ENCODE results near the gene TFB2M.
A peak's percentile ranks its signal among the peaks of the same experiment; 100 is the strongest.

Gene TFB2M

DNA sequence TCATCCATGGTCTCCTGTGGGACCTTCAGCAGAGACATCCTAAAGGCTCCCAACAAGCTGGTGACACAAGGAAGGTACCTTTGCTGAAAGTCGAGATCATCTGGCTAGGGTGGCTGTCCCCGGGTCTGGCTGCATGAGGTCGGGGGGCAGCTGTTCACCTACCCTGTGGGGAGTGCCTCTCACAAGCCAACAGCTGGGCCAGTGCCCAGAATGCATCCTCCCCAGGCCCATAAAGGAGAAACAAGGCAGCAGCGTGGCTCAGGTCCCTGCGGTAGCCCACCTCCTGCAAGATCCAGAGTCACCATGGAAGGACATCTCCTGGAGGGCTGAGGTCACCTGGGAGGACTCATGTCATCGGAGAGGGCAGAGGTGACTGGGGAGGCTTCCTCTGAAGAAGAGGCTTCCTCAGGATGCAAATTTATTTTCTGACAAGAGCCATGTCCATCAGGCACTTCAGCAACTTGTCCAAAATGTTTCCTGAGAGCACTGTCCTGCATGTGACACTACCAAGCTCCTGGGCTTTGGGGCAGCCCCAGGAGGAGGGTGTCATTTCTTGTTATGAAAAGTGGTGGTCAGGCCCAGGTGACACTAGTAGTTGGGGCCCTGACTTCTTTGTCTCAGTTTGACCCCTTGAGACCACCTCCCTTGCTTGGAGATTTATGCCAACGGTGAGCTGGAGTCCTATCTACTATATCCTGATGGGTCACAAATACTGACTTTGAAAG lies 52.3 kb downstream of the TFB2M start:
- FAIRE-seq, result peak; percentile 9
- no peak for DNase-seq (ENCODE audit: low spot score)

DNA sequence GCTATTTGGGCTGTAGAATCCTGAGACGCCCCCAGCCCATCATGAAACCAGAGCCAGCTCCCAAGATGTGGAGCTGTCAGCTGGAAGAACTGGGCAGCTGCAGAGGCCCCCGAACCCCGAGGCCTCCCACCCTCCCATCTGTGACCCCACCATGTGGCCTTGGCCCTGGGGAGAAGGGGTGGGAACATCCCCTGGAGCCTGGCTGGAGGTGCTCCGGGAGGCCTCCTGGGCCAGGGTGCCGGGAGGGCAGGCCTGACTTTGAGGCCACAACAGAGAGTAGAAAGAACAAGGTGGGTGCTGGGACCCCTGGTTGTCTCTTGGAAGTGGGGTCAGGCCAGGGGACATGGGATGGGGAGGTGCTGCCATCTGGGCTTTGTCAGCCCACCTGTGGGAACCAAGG lies 53.0 kb downstream of the TFB2M start:
- DNase-seq (ENCODE audit: low spot score) (no peak), FAIRE-seq (no peak)

DNA sequence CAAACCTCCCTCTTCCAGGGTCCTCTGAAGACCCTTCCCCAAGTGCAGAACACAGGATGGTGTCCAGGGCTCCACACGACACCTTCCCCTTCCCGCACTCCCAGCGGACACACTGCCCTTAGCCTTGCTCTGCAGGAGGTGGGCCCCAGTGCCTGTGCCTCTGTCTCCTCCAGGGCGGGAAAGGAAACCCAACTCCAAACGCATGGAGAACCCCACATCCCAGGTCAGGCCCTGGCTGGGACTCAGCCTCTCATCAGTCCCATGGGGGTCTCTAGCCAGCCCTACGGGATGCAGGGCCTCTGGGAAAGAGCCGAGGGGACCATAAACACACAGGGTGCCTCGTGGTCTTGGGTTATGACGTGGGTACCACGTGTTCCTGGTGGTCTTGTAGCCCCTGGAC lies 53.4 kb downstream of the TFB2M start:
- FAIRE-seq (no peak), DNase-seq (ENCODE audit: low spot score) (no peak)

DNA sequence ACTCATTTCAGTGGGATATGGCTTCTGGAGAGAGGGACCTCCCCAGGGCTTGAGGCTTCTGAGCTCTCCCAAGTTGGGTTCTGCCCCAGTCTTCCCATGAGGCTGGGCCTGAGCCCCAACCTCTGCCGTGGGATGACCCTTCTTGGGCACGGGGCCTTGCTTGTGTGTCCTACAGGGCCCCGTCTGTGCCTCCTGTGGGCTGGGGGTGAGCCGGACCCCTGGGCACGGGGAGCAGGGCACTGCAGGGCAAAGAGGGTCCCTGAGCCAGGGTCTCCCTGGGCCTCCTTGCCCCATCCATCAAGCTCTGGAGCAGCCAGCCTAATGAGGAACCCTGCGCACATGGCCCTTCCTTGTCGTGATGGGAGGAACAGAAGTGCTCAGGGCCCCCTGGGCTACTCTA lies 53.8 kb downstream of the TFB2M start:
- DNase-seq (ENCODE audit: low spot score) (no peak), FAIRE-seq (no peak)

DNA sequence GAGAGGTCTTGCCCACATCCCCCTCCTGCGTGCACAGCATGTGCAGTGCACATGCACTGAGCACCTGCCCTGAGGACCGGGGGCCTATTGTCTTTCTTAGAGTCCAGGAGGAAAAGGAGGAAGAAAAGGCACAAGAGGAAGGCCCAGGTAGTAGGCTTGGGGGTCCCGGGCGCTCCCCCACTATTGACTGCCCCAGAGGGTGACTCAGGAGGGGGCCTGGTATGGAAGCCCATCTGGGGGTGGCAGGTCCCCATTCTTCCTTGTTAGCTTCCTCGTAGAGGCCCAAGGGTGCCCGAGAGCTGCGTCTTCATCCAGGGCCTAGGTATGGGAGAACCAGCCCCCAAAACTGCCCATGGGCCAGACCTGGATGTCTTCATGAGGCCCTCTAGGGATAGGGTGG lies 54.9 kb downstream of the TFB2M start:
- FAIRE-seq, result no peak
- no peak for DNase-seq (ENCODE audit: low spot score)

DNA sequence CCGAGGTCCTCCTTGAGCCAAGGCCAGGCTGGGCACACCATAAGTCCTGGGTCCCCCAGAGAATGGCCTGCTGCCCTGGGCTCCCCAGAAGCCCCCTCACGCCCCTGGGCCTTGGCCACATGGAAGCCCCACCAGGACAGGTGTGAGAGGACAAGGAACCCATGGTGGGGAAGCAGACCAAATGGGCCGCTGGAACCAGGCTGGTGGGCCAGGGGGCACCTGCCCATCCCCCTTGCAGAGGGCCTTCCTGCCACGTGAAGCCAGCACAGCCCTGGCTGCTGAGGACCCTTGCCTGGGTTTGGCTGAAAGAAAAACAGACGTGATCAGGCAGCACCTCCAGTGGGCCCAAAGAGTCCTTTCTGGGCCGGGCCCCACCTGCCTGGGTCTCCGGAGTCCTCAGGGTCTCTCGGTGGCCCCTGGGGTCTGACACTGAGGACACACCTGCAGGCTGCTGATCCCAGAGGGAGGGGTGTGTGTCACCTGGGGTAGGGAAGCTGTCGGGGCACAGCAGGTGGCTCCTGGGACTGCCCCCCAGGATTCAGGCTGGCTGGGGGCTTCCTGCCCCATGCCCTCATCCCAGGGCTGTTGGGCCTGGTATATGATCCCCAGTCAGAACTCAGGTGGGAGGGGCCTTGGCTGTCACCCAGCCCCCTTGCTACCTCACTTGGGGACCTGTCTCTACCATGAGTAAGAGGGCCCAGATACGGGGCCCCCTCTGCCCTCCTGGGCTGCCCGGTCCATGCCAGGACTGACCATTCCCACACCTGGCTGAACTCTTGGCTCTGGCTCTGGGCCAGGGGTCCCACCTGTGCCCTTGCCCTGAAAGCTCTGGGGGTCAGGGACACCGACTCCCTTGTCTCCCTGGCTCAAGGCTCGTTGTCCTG lies 55.7 kb downstream of the TFB2M start:
- no peak for DNase-seq (ENCODE audit: low spot score)
- FAIRE-seq, result no peak

DNA sequence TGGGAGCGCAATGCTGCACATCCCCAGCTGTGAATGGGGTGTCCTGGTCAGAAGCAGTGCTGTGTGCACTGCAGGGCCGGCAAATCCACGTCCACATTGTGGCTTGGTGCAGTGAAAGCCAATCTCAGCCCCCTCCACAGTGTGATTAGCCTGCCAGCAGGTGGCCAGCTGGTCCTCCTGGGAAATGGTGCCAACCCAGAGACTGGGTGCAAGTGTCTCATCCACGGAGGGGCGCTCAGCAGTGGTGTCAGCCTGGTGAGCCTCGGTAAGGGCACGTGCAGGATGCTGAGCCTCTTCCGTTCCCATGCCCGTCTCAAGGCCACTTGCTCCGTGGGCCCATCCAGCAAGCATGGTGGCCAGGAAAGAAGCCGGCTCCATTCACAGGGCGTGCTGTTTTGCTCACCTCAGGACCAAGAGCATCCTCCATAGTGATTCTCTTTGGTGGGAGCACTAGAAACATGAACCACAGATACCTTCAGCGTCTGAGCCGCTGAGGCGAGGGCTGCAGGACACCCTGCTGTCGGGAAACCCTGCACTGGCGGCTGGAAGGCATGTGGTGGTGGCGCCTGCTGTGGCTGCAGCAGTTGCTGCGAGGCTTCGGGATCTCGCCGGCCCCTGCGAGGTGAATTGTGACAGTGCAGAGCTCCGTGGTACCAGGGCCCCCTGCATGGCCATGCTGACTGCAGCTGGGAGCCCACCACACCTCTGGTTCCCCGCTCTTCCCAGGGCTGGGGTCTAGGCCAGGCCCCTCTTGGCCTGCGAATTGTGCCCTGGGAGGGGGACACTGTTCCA lies 57.0 kb downstream of the TFB2M start:
- FAIRE-seq (no peak), DNase-seq (ENCODE audit: low spot score) (no peak)

DNA sequence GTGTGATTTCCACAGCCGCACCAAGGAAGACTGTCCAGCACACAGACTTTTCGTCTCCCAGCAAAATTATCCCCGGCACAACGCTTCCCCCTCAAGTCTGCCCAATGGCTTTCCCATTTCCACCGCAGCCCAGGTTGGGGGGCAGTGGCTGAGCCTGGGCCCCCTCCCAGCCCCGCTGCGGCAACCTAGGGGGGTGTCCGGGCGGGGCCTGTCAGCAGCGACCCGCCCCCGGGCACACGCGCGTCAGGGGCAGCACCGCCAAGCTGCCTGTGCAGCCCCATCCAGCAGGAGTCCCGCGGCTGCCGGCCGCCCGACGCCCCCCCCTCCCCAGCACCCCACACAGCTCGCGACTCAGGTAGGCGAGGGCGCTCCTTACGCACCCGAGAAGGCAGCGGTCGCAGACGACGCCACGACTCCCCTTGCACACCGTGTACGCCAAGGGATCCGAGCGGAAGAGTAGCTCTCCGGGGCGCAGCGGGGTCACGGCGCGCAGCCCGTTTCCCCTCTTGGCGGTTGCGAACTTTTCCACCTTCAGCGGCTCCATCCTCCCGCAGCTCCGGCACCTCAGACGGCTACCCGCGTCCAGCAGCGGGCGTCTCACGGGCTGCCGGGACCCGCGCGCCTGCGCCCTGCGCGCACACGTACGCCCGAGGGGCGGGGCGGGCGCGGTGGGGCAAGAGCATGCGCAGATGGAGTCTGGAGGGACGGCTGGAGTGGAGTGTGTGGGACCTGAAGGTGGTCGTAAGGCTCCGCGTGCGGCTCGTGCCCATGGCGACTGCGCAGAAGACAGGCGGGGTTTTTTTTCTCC lies 59.2 kb downstream of the TFB2M start, which contains the start of gene SMYD3:
TSS of gene SMYD3 (minus strand) at position 606 of the 808 bp plus-strand sequence.
- FAIRE-seq (no peak), DNase-seq (ENCODE audit: low spot score) (peak; percentile 92)

DNA sequence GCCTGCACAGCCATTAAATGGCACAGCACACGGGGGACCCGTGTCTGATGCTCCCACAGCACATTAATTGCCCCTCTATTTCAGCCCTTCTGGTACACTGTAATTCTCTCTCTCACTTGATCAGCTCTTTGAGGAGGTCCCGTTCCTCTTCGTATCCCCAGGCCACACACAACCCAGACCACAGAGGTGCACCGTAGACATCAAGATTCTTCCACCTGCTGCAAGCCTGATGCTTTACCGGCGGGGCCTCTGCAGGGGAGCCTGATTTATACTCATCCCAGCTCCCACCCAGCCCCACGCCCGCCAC lies 59.7 kb downstream of the TFB2M start:
- FAIRE-seq (no peak), DNase-seq (ENCODE audit: low spot score) (no peak)

DNA sequence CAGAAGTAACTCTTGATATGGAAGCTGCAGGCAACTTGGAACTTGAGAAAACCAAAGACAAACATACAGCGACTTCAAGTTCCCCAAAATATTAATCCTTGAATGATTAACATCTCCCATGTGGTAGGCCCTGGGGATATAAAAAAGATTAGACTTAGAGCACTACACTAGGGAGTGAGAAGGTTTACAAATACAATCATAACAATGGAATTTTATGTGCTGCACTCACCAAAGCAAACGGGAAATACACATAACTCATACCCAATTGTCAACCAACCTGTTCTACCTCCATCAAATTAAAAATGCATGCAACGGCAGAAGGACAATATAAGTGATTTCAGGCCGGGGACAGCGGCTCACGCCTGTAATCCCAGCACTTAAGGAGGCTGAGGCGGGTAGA lies 62.7 kb downstream of the TFB2M start:
- DNase-seq (ENCODE audit: low spot score) (no peak), FAIRE-seq (no peak)

DNA sequence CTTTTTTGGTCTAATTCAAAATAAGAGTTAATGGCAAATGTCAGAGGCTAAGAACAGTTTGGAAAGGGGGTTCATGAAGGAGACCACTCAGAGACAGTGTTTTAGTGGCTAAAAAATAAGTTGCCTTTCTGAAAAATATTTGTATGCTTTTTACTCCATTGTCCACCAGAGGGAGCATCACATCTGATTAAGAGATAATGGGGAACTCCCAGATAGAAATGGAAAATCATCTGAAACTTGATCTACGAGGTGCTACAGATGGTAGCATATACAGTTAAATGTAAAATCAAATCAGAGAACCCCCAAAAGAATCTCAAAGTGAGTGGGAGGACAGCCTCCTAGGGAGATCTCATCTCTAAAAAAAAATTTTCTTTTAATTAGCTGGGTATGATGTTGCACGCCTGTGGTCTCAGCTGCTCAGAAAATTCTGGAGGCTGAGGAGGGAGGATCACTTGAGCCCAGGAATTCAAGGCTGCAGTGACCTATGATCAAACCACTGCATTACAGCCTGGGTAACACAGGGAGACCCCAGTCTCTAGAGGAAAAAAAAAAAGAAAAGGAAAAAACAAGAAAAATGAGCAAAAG lies 68.6 kb downstream of the TFB2M start:
- peak; percentile 43 for DNase-seq (ENCODE audit: low spot score)
- no peak for FAIRE-seq

DNA sequence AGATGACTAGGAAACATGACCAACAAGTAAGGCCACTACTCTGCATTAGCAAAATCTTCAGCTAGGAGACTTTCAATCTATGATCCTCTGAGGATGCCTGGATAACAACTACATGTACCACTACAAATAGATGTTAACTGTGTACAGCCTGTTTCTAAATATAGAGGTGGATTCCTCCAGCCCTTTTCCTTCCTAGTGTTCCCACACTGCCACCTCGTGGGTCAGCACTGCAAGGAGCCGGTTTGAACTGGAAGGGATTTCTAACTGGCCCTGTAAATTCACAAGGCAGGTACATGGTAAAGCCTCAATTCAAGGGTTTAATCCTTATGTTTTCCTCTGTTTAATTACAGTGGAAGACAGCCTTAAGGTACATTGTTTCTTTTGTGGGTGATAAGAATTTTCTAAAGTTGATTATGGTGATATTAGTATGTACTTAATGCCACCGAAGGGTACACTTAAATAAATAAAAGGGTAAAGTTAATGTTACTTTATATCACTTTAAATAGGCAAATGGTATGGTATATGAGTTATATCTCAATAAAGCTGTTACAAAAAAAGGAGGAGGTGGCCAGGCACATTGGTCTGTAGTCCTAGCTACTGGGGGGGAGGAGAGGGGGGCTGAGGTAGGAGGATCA lies 73.3 kb downstream of the TFB2M start:
- FAIRE-seq (no peak), DNase-seq (ENCODE audit: low spot score) (peak; percentile 70)

DNA sequence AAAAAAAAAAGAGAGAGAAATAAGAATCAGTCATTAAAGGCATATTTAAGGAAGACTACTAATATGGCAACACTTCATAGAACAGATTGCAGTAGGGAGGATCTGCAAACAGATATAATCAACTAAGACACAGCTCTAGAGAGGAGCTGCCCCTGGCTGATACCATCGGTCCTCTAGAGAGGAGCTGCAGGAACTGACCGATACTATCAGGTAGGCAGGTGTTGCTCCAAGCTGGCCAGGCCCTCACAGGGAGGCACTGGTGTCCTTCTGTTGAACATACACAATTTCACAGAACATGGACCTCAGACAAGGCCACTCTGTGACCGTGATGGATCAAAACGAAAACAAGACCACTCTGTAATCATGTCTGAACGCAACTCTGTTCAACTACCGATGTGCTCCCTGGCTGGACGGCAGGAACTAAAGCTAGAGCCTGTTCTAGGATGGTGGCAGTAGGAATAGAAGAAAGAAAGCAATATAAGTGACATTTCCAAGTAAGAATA lies 74.5 kb downstream of the TFB2M start:
- DNase-seq (ENCODE audit: low spot score) (no peak), FAIRE-seq (no peak)

Data from urothelium cell line (cell line).